IMR-90 (cell line): ENCODE data around the gene ARMC10. TPM values are rescaled to one million over a fixed set of nuclear protein-coding genes. Genes with fewer than 3 reads are reported as not detected.

Source experiments
- ATAC-seq: fragments of 200-7000 bp; cut with Tn5 transposase; 2 replicates; pipeline ENCODE4 v1.9.1; 2020; ENCODE audit warnings: low read depth, mild to moderate bottlenecking, moderate library complexity
- BruUV-seq: library from RNA; stranded (reverse); fragments of 400-500 nt; replicated peaks from 2 replicates; lab custom pipeline; 2021; lab: Mats Ljungman, UMichigan
- CTCF ChIA-PET: fragments of 300-600 bp; formaldehyde crosslinking; extraction: SDS; loops from one replicate; lab custom pipeline; 2021; ENCODE audit warnings: antibody characterized with exemption; lab: Yijun Ruan, JAX
- POLR2A ChIA-PET: fragments of 300-600 bp; sonication (Branson Sonifier 250); formaldehyde crosslinking; loops from one replicate; lab custom pipeline; 2022; ENCODE audit warnings: antibody characterized with exemption; ENCODE audit not compliant: unreplicated experiment; lab: Charles Lee
- DNase-seq: peaks from one replicate; pipeline ENCODE4 v3.0.0; 2013
- H2AFZ ChIP-seq: replicated peaks from 2 replicates; pipeline ENCODE3; 2013; ENCODE audit warnings: low read length, mild to moderate bottlenecking; ENCODE audit not compliant: poor library complexity
- H2AK5ac ChIP-seq: 2 replicates; pipeline ENCODE4 v1.6.1; 2013; ENCODE audit warnings: low read depth, low read length, inconsistent platforms
- H2AK9ac ChIP-seq: replicated peaks from 2 replicates; pipeline ENCODE3; 2013; ENCODE audit warnings: mild to moderate bottlenecking, low read depth, low read length, moderate library complexity; ENCODE audit not compliant: poor library complexity
- H2BK120ac ChIP-seq: 2 replicates; pipeline ENCODE4 v1.6.1; 2013; ENCODE audit warnings: low read depth, low read length, inconsistent platforms
- H2BK15ac ChIP-seq: 3 replicates; pipeline ENCODE4 v1.6.1; 2013; ENCODE audit warnings: low read depth, low read length, inconsistent platforms
- H2BK20ac ChIP-seq: 2 replicates; pipeline ENCODE4 v1.6.1; 2013; ENCODE audit warnings: low read depth, mild to moderate bottlenecking, inconsistent platforms, low read length, moderate library complexity
- H2BK5ac ChIP-seq: 2 replicates; pipeline ENCODE4 v1.6.1; 2013; ENCODE audit warnings: mild to moderate bottlenecking, low read depth, low read length, inconsistent platforms; ENCODE audit not compliant: poor library complexity, severe bottlenecking
- H3K14ac ChIP-seq: replicated peaks from 2 replicates; pipeline ENCODE4 v1.6.1; 2013; ENCODE audit warnings: low read depth, low read length, inconsistent platforms
- H3K18ac ChIP-seq: 2 replicates; pipeline ENCODE4 v1.6.1; 2013; ENCODE audit warnings: low read depth, low read length, control low read depth
- H3K23ac ChIP-seq: 2 replicates; pipeline ENCODE4 v1.6.1; 2013; ENCODE audit warnings: low read depth, low read length, inconsistent platforms
- H3K27ac ChIP-seq: 2 replicates; pipeline ENCODE4 v1.5.1; 2013; ENCODE audit warnings: mild to moderate bottlenecking, control low read depth, low read length; ENCODE audit not compliant: insufficient read depth
- H3K27me3 ChIP-seq: 2 replicates; pipeline ENCODE4 v1.6.1; 2013; ENCODE audit warnings: low read length; ENCODE audit not compliant: control insufficient read depth, insufficient read depth
- H3K36me3 ChIP-seq: 2 replicates; pipeline ENCODE4 v1.6.1; 2013; ENCODE audit warnings: low read length, mixed read lengths; ENCODE audit not compliant: control insufficient read depth, insufficient read depth
- H3K4ac ChIP-seq: 2 replicates; pipeline ENCODE4 v1.6.1; 2013; ENCODE audit warnings: low read depth, low read length, inconsistent platforms
- H3K4me1 ChIP-seq: 2 replicates; pipeline ENCODE4 v1.6.1; 2013; ENCODE audit warnings: low read length, mixed read lengths; ENCODE audit not compliant: control insufficient read depth, insufficient read depth
- H3K4me2 ChIP-seq: 2 replicates; pipeline ENCODE4 v1.6.1; 2013; ENCODE audit warnings: low read depth, mild to moderate bottlenecking, control low read depth, low read length, moderate library complexity
- H3K4me3 ChIP-seq: 2 replicates; pipeline ENCODE4 v1.5.1; 2013; ENCODE audit warnings: low read depth, mild to moderate bottlenecking, control low read depth, low read length, moderate library complexity; ENCODE audit not compliant: insufficient read depth
- H3K56ac ChIP-seq: 2 replicates; pipeline ENCODE4 v1.6.1; 2013; ENCODE audit warnings: low read length, inconsistent platforms; ENCODE audit not compliant: insufficient read depth; ENCODE audit errors: extremely low read depth
- H3K79me1 ChIP-seq, 2 experiments: 2 replicates each; pipeline ENCODE4 v1.6.1; 2013; ENCODE audit warnings: low read length in 2 of 2, inconsistent platforms in 1 of 2, low read depth in 1 of 2
- H3K9ac ChIP-seq: 2 replicates; pipeline ENCODE4 v1.6.1; 2013; ENCODE audit warnings: low read depth, low read length, control low read depth
- H3K9me1 ChIP-seq: 2 replicates; pipeline ENCODE4 v1.6.1; 2013; ENCODE audit warnings: low read length, inconsistent platforms; ENCODE audit not compliant: insufficient read depth
- H3K9me3 ChIP-seq: 2 replicates; pipeline ENCODE4 v1.6.1; 2013; ENCODE audit warnings: low read length; ENCODE audit not compliant: control insufficient read depth, insufficient read depth
- H4K20me1 ChIP-seq: 2 replicates; pipeline ENCODE4 v1.6.1; 2013; ENCODE audit warnings: low read length, inconsistent platforms; ENCODE audit not compliant: insufficient read depth
- H4K5ac ChIP-seq: 2 replicates; pipeline ENCODE4 v1.6.1; 2013; ENCODE audit warnings: mild to moderate bottlenecking, low read depth, low read length, control low read depth
- H4K8ac ChIP-seq, 2 experiments: 2 replicates each; pipeline ENCODE4 v1.6.1; 2013; ENCODE audit warnings: low read depth in 2 of 2, low read length in 2 of 2, control low read depth in 1 of 2, inconsistent platforms in 1 of 2
- H4K91ac ChIP-seq: 2 replicates; pipeline ENCODE4 v1.6.1; 2013; ENCODE audit warnings: low read depth, low read length, inconsistent platforms; ENCODE audit not compliant: insufficient read depth
- CEBPB ChIP-seq: IDR thresholded peaks from 2 replicates; pipeline ENCODE4 v1.6.1; 2012; ENCODE audit warnings: low read depth, low read length, improper control_type of control experiment
- POLR2A ChIP-seq: IDR thresholded peaks from 2 replicates; pipeline ENCODE4 v1.6.1; 2012; ENCODE audit warnings: mild to moderate bottlenecking, low read depth, low read length
- SMC3 ChIP-seq: fragments of 150-350 bp; IDR thresholded peaks from 2 replicates; pipeline ENCODE4 v1.6.1; 2016; ENCODE audit warnings: low read depth, mild to moderate bottlenecking, antibody characterized with exemption, low read length, moderate library complexity
- WGBS, 2 experiments: methylation state at CpG; one replicate each; pipeline versions ENCODE4 v1.1.5 to v1.1.7; 2013; ENCODE audit warnings: missing lambda C conversion rate in 2 of 2; ENCODE audit not compliant: insufficient read length in 1 of 2; ENCODE audit errors: extremely low coverage in 2 of 2; 5-methylcytosine and 5-hydroxymethylcytosine counted together
- dilution Hi-C: fragments of 300-500 bp; cut with HindIII; formaldehyde crosslinking; loops from one replicate; pipeline ENCODE4 v1.14.3; 2018; ENCODE audit warnings: low sequenced_read_pairs; ENCODE audit not compliant: unreplicated experiment
- in situ Hi-C: fragments of 300-500 bp; cut with MboI; formaldehyde crosslinking; loops from 3 replicates; pipeline ENCODE4 v1.14.3; 2019; ENCODE audit warnings: low sequenced_read_pairs, inconsistent platforms, mixed read lengths
- intact Hi-C: fragments of 100-400 bp; cut with micrococcal nuclease; formaldehyde crosslinking; loops from 2 replicates; pipeline ENCODE4 v1.10.0; 2022
- polyA plus RNA-seq, 3 experiments: library from polyadenylated mRNA; depleted of rRNA; stranded (reverse); fragments of >200 nt; gene quantifications; 2 replicates each; pipeline ENCODE4 v1.2.3, GENCODE V29; 2012; ENCODE audit warnings: low replicate concordance in 1 of 3
- total RNA-seq: library from RNA; depleted of rRNA; stranded (reverse); fragments of >200 nt; gene quantifications from 2 replicates; pipeline ENCODE4 v1.2.3, GENCODE V29; 2012; rRNA removed

The ARMC10 gene
- total and polyA plus RNA-seq, 2 of the 4 experiments (the other 2 are of a cell fraction): 17.4 to 21.0 TPM

DNA sequence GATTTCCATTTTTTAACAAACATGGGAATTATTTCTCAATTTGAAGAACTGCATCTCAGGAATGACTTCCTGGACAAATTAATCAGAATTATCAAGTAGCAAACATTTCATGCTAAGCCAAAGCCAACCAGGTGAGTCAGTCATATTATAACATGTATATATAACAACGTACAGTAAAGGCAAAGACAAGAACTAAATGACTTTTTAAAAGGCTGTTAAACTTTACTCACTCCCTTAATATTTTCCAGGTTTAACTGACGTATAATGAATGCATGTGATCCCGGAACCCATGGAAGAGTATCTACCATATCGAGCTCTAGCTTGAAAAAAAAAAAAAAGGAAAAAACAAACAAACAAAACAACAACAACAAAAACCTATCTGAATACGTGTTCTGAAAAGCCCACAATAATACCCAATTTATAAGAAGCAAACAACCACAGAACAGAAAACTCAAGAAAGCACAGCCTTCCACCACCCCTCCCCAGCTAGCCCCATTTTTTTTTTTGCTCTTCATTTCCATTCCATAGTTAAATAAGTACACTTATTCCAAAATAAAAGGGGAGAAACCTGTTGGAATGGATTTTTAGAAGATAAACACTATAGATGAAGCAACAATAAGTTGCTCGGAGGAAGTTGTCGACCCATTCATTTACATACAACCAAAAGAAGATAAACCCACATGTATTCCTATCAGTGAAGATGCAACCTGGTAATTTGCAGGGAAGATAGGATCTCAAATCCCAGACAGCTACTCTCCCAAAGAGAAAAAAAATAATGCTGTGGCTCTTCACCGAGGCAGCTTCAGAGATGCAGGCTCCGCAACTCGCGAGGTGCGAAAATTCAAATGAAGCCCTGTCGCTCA lies 73.4 kb downstream of the ARMC10 start:
- peak; percentile 5; the same call in 1 of the 2 replicates for ATAC-seq
- no peaks in the 10 kb centered on the region; the same call in 1 of the 2 replicates for H3K4me1 ChIP-seq
- H2BK15ac ChIP-seq: no peak overlapping the region
- H3K18ac ChIP-seq: peak overlapping the region; percentile 79
- peak overlapping the region; percentile 85 for H3K4me2 ChIP-seq
- H3K79me1 ChIP-seq: peaks cover 3 to 12% of the 10 kb centered on the region in 2 experiments; a peak in 1 of 4 replicates
- H3K23ac ChIP-seq: peak overlapping the region; percentile 83; the same call in 1 of the 2 replicates
- H2AK5ac ChIP-seq: no peak overlapping the region
- CTCF ChIA-PET: interaction anchor here (0.5 kb wide), 1 partner anchor 86 kb away, joined by 7 read pairs; no protein-coding TSS in a partner anchor
- in situ Hi-C loops: no loop called here
- no peaks in the 10 kb centered on the region for H3K27me3 ChIP-seq
- no TSS peak for BruUV-seq
- peak overlapping the region; percentile 74 for H3K27ac ChIP-seq
- H3K14ac ChIP-seq: peak overlapping the region; percentile 85; the same call in 1 of the 2 replicates
- no peak for DNase-seq
- peak; percentile 23; the same call in 1 of the 2 replicates for TF ChIP-seq CEBPB
- no peak for TF ChIP-seq SMC3
- TF ChIP-seq POLR2A: no peak
- H3K4ac ChIP-seq: peak overlapping the region; percentile 12; the same call in 1 of the 2 replicates
- H3K9me1 ChIP-seq: no peaks in the 10 kb centered on the region
- no peaks in the 10 kb centered on the region for H3K36me3 ChIP-seq
- no peaks in the 10 kb centered on the region for H4K20me1 ChIP-seq
- peak overlapping the region; percentile 77 for H3K9ac ChIP-seq
- H2BK20ac ChIP-seq: no peak overlapping the region; the same call in 1 of the 2 replicates
- WGBS, 2 experiments: 0% methylated on average over 5 of the region's 13 CpGs; no CpG with 5 or more reads in 1 of the 2 experiments
- dilution Hi-C loops: no loop called here
- H2BK120ac ChIP-seq: peak overlapping the region; percentile 69
- peak overlapping the region; percentile 98 for H2AFZ ChIP-seq
- POLR2A ChIA-PET: interaction anchor here (0.9 kb wide), 1 partner anchor 8 kb away, joined by 3 read pairs; no protein-coding TSS in a partner anchor
- peak overlapping the region; percentile 2 for H2AK9ac ChIP-seq
- intact Hi-C loops: no loop called here
- H4K5ac ChIP-seq: peak overlapping the region; percentile 36; the same call in 1 of the 2 replicates
- H4K8ac ChIP-seq: peak overlapping the region; percentile 4 to 59; a peak in 2 of 4 replicates
- peak overlapping the region; percentile 44; the same call in 1 of the 2 replicates for H4K91ac ChIP-seq
- H3K9me3 ChIP-seq: no peaks in the 10 kb centered on the region
- H2BK5ac ChIP-seq: peak overlapping the region; percentile 96
- H3K4me3 ChIP-seq: peak overlapping the region; percentile 97
- H3K56ac ChIP-seq: peak overlapping the region; percentile 68; the same call in 1 of the 2 replicates

Other genes with a start within 250 kb of the ARMC10 start
- 271 and 280 TPM in 2 replicates for gene LRRC17, start 162.1 kb upstream of the ARMC10 start, total RNA-seq
- gene LRRC17, start 162.1 kb upstream of the ARMC10 start, polyA plus RNA-seq (2012; rRNA removed): 199 and 250 TPM in 2 replicates
- 0.36 and 0.83 TPM in 2 replicates for gene FBXL13, start 344 bp upstream of the ARMC10 start, total RNA-seq
- gene FBXL13, start 344 bp upstream of the ARMC10 start, polyA plus RNA-seq (2012; rRNA removed): 0.07 and 0.24 TPM in 2 replicates
- gene NAPEPLD, start 74.0 kb downstream of the ARMC10 start, total RNA-seq: 3.4 and 3.6 TPM in 2 replicates
- 1.4 and 2.2 TPM in 2 replicates for gene NAPEPLD, start 74.0 kb downstream of the ARMC10 start, polyA plus RNA-seq (2012; rRNA removed)
- 66.7 and 72.8 TPM in 2 replicates for gene PMPCB, start 222.3 kb downstream of the ARMC10 start, total RNA-seq
- 43.3 and 50.4 TPM in 2 replicates for gene PMPCB, start 222.3 kb downstream of the ARMC10 start, polyA plus RNA-seq (2012; rRNA removed)